MM.1S (cell line): ENCODE data around the gene ZMIZ1.

ENCODE experiments used
- CTCF ChIP-seq: fragments of 300-600 bp; sonication (generic); IDR thresholded peaks from 2 replicates; pipeline ENCODE4 v1.5.1; 2016; ENCODE audit warnings: antibody characterized with exemption, low read length, mixed read lengths
- EZH2 ChIP-seq: fragments of 300-600 bp; sonication (generic); optimal IDR thresholded peaks from 2 replicates; pipeline ENCODE3; 2017; ENCODE audit warnings: low read depth, mild to moderate bottlenecking, antibody characterized with exemption, low read length, mixed read lengths
- EZH2phosphoT487 ChIP-seq: fragments of 300-600 bp; sonication (generic); IDR thresholded peaks from 2 replicates; pipeline ENCODE4 v1.6.1; 2018; ENCODE audit warnings: antibody characterized with exemption, low read length

- TF ChIP-seq CTCF: no peak
- TF ChIP-seq EZH2: no peak
- no peak for TF ChIP-seq EZH2phosphoT487
Observed at GRCh38 chr10:79361726-79362397, 293.1 kb downstream of the ZMIZ1 start.
